HUDEP-2 (cell line): ENCODE results near the gene ASB2.
A peak's percentile ranks its signal among the peaks of the same experiment; 100 is the strongest.

Experiments used
- DNase-seq, 76 experiments: peaks; one replicate each; lab custom pipeline; 2025; ENCODE audit not compliant: unreplicated experiment in 76 of 76; lab: John Stamatoyannopoulos, UW

ASB2 gene

GRCh38 chr14:93911975-93912615 is 64.3 kb downstream of the ASB2 start:
- no peak for DNase-seq

GRCh38 chr14:93909429-93910128 is 66.8 kb downstream of the ASB2 start:
- no peak for DNase-seq

DNA sequence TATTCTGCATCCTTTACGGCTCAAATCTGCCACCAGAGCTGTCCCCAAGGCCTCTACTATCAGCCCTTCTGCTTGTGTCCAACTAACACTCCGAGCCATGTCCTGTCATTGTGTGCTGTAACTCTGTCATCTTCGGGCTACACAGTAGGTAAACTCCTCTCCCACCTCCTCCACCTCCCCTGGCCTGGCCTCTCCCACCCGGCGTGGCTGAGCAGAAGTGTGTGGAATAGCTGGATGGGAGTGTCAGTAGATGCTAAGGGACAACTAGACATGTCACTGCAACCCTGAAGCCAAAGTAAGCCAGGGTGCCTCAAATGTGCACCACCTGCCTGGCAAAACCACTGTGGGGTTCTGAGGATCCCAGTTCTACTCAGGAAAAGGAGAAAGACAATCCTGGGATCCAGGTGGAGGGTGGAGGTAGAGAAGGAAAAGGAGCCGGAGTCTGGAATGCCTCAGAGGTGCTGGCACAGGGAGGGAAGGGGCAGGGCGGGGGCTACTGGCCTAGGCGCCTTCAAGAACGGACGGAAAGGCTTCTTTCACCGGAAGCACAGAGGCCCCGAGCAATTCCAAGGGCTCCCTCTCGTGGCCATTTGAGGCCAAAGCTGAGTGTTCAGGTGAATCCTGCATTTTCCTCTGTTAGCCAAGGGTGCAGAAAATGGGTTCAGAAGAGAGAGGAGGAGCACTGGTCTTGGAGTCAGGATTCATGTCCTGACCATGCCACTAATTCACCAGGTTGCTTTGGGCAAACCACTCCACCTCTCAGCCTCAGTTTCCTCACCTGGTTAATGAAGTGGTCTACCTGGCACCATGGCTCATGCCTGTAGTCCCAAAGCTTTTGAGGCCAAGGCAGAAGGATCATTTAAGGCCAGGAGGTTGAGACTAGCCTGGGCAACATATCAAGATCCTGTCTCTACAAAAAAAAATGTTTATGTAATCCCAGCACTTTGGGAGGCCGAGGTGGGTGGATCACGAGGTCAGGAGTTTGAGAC is 69.7 kb downstream of the ASB2 start:
- peak in 57 of 76 experiments; percentile 1 to 64 (median 25) for DNase-seq

- no peak for DNase-seq
These were observed 70.7 kb downstream of the ASB2 start for GRCh38 chr14:93905623-93906022.

DNA sequence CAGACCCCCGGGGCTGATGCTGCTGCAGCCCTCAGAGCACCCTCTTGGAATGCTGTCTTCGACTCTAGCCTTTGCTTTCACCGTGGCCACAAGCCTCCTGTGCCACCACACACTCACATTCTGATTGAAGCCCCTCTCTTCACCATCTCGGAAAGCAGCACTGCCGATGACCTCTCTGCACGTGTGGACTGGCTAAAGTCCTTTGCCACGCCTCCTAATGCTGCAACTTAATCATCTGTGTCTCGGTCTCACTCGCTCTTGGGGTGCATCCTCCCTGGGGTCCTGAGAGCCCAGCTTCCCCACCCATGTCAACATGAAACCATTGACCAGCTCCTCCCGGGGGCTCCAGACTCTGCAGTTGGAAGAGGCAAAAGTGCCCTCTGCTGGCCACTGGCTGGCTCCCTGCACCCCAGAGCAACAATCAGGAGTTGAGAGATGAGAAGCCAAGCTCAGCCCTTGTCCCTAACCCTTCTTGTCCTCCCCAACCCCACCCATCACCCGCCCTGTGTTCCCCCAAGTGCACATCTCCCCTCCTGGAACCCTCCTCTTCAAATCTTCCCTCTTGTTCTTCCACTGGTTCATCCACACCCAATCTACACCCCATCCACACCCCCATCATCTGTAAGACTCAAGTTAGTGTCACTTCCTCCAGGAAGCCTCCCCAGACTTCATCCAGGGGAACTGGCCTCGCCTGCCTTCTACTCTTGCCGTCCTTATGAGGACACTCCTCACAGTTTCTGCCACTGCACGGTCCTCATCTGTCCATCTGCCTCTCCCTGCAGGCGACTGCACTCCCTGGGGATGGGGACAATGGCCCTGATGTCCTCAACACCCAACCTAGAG is 72.8 kb downstream of the ASB2 start:
- peak in 5 of 76 experiments; percentile 0 to 5 (median 4) for DNase-seq

DNA sequence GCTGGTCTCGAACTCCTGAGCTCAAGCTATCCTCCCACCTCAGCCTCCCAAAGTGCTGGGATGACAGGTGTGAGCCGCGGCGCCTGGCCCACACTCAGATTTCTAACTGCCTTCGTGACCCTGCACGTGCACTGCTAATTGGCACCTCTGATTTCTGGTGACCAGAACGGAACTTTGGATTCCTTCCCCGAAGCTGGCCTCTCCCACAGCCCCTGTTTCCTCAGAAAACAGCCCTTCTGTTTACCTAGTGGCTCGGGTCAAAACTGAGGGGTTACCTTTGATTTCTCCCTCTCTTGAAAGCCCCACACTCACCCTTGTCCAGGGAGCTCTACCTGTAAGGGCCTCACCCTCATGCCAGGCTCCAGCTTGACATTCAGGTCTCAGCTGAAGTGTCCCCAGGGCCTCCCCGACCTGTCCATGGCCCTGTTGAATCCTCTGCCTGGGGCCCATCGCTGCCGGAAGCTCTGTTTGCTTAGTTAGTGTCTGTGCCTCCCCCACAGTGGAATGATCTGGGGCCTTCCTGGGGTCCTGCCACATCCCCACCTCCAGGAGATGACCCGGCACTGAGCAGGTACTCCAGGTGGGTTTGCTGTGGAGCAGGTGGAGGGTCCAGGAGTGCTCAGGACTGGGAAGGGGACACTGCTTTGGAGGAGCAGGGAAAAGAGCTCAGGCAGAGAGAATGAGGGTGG is 73.6 kb downstream of the ASB2 start:
- no peak for DNase-seq

DNA sequence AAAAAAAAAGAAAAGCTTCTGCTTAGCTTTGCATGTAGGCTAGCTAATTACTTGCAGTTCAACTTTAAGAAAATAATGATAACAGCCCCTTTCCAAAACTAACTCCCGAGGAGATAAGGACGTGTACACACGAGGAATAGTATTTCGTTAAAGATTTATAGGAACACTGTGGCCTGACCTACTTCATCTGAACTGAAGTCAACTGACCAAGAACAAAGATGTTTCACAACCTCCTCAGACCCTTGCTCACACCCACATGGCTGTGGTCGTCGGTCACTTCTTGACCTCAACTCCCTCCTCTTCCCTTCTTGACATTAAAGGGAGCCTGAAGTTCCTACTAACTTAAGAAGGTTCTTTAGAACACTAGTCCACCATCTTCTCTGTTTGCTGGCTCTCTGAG is 74.6 kb downstream of the ASB2 start:
- no peak for DNase-seq

GRCh38 chr14:93898731-93899130 is 77.6 kb downstream of the ASB2 start:
- no peak for DNase-seq

- no peak for DNase-seq
These were observed 78.2 kb downstream of the ASB2 start for GRCh38 chr14:93898081-93898611.

DNA sequence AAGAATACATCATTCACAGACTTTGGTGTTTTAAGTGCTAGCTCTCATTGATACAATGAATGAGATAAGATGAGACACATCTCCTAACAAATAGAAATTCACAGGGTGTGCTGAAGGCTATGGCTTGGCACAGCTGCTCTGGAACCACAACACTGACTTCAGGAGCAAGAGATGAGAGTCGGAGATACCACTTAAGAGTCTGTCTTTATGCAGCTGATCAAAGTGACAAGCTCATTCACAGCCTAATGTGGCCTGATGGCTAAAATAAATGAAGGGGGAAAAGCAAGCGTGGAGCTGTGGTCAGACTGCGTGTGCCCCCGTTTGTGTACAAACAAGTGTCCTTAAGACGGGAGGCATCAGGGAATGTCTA is 78.9 kb downstream of the ASB2 start:
- DNase-seq, result no peak

DNA sequence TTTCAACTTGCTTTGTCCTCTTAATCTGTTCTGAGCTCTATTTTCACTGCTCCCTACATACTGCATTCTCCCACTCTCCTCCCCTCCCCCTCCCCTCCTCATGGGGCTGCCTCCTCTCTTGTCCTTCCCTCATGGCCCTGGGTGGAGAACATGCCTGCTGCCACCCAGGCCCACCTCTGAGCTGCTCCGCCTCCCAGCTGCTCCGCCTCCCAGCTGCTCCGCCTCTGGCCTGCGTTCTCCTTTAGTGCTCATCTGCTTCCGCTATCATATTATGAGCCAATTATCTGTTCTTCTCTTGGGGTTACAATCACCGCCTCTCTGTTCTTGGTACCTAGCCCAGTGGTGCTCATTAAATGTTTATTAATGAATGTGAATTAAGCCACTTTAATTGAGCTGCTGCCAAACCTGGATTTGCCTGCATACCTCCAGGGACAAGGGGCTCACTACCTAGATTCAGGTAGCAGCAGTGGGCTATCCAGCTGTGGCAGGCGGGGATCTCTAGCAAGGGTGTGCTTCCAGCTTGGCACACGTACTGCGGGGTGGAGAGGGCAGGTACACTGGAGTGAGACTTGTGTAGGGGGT is 81.3 kb downstream of the ASB2 start:
- DNase-seq, result no peak

- no peak for DNase-seq
These were observed 82.6 kb downstream of the ASB2 start for GRCh38 chr14:93893661-93894261.

- peak in 55 of 76 experiments; percentile 1 to 66 (median 36) for DNase-seq
These were observed 83.3 kb downstream of the ASB2 start for GRCh38 chr14:93892923-93893558.

- no peak for DNase-seq
These were observed 83.9 kb downstream of the ASB2 start for GRCh38 chr14:93892505-93892839.

DNA sequence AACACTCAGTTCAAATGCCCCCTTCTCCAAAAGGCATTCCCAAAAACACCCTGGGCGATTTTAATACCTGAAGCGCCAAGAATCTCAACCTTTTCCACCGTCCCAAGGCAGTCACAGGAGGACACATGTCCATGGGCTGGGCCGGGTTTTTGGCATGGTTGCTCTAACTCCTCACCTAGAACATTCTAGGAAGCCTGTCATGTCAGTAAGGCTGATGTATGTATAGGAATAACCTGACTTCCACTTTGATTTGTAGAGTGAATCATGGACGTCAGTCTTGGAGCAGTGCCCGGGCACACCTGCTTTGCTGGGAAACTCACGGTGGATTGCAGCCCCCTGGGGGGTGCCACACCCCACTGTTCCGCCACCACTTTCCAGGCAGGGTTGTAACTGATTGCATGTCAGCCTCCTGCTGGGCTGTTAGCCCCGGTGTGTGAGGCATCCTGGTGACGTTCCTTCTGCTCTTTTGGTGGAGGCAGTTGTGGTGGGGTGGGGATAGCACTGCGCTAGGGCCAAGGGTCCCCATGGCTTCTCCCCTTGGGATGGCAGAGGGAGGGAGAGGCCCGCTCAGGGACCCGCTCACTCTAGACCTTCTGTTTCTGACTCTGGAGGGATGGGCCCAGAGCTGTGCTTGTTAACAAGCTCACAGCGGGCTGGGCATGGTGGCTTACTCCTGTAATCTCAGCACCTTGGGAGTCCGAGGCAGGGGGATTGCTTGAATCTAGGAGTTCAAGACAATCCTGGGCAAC is 84.4 kb downstream of the ASB2 start:
- DNase-seq, result no peak

DNA sequence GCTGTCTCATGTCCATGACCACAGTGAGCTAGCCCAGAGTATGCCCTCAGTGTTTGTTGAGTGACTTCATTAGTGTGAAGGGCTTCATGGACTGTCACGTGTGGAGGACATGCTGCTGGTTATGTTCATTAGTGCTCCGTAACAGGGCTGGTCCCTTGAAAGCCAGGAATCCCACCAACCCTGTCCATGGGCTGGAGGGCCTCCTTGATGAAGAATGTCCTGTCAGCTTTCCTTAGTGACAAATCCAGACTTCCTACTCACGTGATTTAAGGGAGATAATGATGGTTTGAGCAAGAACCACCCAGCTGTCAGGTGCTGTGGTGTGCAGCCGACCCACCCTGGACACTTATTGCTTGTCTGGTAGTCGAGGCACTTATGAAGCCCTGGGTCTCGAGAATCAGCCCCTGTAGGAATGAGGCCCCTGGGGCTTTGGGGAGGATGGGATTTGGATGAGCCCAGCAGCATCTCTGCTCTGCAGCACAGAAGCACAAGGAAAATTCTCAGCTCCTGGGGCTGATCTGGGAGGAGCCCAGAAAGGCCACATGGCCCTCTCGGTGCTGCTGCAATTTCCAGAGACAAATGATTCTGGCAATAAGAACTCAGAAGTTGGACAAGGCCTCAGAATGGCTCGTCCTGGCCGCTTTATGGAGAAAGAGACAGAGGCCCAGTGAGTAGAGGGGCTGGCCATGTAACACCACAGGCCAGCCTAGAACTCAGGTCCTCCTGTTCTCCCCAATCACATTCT is 86.5 kb downstream of the ASB2 start:
- DNase-seq, result no peak

GRCh38 chr14:93888995-93889394 is 87.4 kb downstream of the ASB2 start:
- no peak for DNase-seq
